ENCODE measurements around the gene ACTR3C. TPM values are rescaled to one million over a fixed set of nuclear protein-coding genes. Genes with fewer than 3 reads are reported as not detected.

The ACTR3C gene
- polyA plus RNA-seq, 3 donors, result 2.0 to 8.4 (median 3.5) TPM

DNA sequence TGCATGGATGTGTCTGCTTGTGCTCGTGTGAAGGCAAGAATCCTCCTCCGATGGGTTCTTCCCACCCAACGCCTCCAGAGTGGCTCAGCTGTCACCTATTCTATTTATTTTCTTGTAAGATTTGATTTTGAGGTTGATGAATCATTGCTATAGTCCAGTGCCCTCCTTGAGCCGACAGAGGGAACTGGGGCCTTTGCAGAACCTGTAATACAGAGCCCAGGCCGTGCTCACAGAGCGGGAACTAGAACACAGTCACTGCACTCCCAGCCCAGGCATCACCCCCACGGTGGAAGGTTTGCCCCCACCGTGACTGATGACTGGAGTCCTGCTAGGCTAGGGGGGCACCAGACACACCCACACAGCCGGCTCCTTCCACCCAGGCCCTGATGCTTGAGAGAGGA is 16.1 kb upstream of the ACTR3C start:
- no peak overlapping the region for H3K27ac ChIP-seq (ENCODE audit: low read depth, low read length)
- 36 to 49% (median 49%) methylated on average over 9 of the region's 9 CpGs for WGBS, 3 donors

DNA sequence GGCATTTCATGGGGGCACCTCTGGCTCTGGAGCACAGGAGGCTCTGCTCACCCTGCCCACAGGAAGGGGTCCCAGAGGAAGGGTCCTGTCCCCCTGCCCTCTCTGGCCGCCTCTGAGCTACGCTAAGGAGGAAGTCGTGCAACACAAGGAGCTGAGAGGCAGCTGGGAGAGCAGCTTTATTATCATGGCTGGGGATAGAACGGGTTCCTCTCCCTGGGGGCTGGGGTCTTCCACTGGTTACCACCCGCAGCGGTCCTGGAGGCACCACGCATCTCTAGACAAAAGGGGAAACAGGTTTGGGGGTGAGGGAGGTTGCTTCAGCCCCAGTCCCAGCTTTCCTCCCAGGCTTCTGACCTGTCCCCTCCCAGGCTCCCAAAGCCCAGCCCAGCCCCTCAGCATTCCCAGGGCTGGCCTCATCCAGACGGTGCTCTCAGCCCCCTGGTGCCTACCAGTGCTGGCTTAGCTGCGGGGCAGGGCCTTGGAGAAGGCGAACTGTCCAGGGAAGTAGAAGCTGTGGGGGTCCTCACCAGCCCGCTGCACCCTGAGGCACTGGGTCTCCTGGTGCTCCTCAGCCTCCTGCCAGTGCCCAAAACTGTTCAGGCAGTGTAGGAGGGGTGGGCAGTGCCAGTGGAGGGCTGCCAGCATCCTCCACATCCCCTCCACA is 15.0 kb upstream of the ACTR3C start:
- no peak overlapping the region for H3K27ac ChIP-seq (ENCODE audit: low read depth, low read length)
- WGBS, 3 donors, result 68 to 76% (median 75%) methylated on average over 10 to 11 of the region's 11 CpGs

DNA sequence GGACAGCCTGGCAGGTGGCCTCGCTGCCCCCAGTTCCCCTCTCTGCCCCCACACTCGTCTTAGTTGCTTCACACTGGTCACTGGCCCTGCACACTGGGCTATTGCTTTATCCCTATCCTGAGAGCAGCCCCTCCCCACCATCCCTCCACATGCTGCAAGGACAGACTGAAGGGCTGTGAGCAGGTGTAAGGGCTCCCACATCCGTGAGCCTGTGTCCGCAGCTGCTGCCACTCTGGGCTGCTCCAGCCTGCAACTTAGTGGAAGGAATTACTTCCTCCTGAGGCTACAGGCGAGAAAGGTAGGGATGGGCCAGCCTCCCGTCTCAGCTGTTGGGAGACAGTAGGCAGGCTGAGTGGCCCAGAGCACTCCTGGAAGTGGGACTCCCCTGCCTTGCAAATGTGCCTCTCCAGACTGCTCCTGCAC is 14.3 kb upstream of the ACTR3C start:
- no peak overlapping the region for H3K27ac ChIP-seq (ENCODE audit: low read depth, low read length)
- WGBS, 3 donors, result 50 to 84% (median 81%) methylated on average over 6 of the region's 6 CpGs

DNA sequence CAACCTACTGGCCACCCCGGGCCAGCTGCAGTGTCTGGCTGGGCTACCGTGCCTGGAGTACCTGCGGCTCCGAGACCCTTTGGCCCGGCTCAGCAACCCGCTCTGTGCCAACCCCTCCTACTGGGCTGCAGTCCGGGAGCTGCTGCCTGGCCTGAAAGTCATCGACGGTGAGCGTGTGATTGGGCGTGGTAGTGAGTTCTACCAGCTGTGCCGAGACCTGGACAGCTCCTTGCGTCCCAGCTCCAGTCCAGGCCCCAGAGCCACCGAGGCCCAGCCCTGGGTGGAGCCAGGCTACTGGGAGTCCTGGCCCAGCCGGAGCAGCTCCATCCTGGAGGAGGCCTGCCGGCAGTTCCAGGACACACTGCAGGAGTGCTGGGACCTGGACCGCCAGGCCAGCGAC is 13.8 kb upstream of the ACTR3C start:
- no peak overlapping the region for H3K27ac ChIP-seq (ENCODE audit: low read depth, low read length)
- 44 to 85% (median 85%) methylated on average over 18 of the region's 18 CpGs for WGBS, 3 donors

DNA sequence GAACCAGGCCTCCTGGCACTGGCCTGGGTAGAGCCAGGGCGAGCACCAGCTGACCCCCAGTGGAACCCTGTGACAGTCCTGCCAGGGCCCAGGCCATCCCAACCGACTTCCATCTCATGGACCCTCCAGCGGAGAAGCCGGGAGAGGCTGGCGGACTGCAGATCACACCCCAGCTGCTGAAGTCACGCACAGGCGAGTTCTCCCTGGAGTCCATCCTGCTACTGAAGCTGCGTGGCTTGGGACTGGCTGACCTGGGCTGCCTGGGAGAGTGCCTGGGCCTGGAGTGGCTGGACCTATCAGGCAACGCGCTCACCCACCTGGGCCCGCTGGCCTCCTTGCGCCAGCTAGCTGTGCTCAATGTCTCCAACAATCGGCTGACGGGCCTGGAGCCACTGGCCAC is 13.4 kb upstream of the ACTR3C start:
- 52 to 97% (median 95%) methylated on average over 14 of the region's 14 CpGs for WGBS, 3 donors
- no peak overlapping the region for H3K27ac ChIP-seq (ENCODE audit: low read depth, low read length)

DNA sequence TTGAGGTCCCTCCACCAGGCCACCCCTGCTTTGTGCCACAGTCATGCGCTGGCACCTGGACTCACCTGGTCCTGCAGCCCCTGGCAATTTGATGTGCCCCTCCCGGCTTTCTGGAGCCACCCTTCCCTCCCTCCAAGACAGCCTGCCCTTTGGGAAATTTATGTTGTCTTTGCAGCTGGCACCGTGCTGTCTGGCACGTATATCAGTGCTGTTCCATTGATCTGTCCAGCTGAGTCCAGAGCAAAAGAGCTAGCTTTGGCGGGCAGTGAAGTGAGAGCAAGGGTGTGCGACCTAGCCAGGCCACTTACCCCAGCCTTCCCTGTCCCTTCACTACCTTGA is 12.4 kb upstream of the ACTR3C start:
- H3K27ac ChIP-seq (ENCODE audit: low read depth, low read length), result no peak overlapping the region
- WGBS, 3 donors, result 19 to 71% (median 67%) methylated on average over 6 of the region's 6 CpGs

DNA sequence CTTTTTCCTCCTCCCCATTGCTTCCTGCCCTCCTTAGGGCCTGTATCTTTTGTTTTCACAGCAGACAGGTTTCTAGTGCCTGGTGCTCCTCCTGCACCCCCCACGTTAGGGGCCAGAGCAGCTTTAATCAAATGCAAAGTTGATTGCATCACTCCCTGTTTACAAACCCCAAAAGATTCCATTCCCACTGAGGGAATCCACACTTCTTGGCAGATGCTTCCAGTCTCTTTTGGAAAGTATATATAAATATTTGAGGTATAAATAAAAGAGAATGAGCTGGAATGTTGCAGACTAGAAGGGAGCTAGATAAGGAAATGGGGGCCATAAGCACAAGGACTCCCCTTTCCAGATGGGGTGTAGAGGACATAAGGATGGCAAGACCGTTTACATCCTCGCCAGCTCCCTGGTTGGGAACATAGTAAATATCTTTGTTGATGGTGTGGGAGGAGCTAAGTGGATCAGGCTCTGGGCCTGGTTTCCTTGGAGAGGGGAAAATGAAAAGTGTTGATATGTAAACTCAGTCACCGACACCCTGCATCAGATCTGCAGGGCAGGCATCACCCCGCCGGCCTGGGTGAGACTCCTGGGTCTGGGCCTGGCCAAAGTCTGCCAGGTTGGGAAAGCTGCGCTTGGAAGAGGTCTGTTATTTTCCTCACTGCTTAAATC is 11.9 kb upstream of the ACTR3C start:
- whole genome bisulfite sequencing, 3 donors, result 36 to 61% (median 61%) methylated on average over 7 of the region's 7 CpGs
- H3K27ac ChIP-seq (ENCODE audit: low read depth, low read length), result no peak overlapping the region

DNA sequence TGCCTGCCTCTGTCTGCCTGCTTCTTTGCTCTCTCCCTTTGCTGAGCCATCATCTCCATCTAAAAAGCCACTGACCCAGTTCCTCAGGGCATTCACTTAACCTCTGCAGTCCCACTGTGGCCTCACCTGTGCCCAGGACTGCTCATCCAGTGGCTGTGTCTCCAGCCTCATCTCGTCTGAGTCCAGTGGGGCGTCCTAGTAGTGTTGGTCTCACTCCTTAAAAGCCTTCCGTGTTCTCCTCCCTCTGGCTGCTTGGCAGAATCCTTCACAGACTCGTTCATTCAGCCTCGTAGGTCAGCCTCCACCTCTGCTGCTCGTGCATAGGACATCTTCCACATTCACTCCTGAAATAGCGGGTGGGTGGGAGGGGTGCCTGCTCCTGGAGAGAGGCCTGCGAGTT is 10.8 kb upstream of the ACTR3C start:
- 92 to 96% (median 92%) methylated on average over 8 of the region's 8 CpGs for WGBS, 3 donors
- H3K27ac ChIP-seq (ENCODE audit: low read depth, low read length), result no peak overlapping the region

DNA sequence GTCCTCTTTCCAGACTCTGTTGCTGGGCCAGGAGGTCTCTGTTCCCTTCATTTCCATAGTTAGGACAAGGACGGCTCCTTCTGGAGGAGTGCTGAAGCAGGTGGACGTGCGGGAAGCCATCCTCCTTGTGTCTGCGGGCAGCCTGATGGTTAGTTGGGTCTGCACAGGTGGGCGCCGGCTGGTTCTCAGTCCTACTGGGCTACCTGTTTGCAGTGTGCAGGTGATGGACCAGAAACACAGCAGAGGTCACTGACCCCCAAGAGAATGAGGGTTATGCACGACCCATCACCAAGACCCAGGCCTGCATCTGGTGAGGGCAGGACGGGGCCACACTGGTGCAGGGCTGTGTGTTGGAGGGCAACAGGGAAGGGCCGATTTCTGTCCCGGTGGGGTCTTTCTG is 10.3 kb upstream of the ACTR3C start:
- 86 to 94% (median 94%) methylated on average over 10 of the region's 10 CpGs for WGBS, 3 donors
- H3K27ac ChIP-seq (ENCODE audit: low read depth, low read length), result no peak overlapping the region

DNA sequence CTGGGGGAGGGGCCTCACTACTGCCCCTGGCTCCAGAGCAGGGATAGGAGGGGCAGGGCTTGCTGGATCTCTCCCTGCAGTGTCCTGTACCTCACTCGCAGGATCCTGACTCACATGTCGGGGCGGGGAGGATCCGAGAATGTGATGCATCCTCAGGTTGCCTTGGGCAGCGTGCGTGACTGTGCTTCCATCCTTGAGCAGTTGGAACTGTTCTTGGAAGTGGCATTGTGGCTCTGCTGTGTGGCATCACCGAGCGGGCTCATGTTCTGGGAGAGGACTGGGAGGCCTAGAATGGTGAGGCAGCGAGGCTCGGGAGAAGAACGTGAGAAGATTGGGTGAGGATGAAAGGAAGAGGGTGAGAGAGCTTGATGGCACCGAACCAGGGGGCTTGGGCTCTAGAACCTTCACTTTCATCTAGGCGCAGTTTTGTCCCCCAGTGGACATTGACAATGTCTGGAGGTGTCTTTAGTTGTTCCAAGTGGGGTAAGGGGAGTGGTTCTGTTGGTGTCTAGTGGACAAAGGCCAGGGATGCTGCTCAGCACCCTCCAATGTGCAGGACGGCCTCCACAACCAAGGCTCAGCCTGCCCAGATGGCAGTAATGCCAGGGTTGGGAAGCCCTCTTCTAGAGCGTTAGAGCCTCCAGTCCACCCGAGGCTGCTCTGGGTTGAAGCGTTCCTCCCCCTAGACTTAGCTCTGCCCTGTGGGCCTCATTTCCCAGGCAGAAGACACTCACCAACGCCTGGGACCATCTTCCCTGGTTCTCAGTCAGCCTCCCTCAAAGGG is 9.7 kb upstream of the ACTR3C start:
- WGBS, 3 donors, result 97% methylated on average over 18 of the region's 18 CpGs
- H3K27ac ChIP-seq (ENCODE audit: low read depth, low read length), result no peak overlapping the region

DNA sequence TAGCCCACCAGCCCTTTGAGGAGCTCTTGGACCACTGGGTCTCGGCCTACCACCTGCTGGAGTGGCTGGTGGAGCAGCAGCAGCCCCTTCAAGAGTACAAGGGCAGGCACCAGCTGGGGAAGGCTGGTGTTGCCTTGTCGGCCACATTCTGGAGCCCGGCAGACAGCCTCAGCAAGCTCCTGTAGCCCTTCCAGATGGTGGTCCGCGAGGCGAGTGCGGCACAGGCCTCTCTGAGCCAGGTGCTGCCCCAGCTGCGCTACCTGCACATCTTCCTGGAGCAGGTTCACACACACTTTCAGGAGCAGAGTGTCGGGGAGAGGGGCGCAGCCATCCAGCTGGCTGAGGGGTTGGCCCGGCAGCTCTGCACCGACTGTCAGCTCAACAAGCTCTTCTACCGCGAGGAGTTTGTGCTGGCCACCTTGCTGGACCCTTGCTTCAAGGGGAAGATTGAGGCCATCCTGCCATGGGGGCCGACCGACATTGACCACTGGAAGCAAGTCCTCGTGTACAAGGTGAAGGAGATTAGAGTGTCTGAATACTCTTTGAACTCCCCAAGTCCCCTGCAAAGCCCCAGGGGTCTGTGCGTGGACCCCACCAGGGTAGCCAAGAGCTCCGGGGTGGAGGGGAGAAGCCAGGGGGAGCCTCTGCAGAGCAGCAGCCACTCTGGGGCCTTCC is 7.0 kb upstream of the ACTR3C start:
- H3K27ac ChIP-seq (ENCODE audit: low read depth, low read length), result no peak overlapping the region
- 95 to 97% (median 96%) methylated on average over 19 of the region's 19 CpGs for WGBS, 3 donors

DNA sequence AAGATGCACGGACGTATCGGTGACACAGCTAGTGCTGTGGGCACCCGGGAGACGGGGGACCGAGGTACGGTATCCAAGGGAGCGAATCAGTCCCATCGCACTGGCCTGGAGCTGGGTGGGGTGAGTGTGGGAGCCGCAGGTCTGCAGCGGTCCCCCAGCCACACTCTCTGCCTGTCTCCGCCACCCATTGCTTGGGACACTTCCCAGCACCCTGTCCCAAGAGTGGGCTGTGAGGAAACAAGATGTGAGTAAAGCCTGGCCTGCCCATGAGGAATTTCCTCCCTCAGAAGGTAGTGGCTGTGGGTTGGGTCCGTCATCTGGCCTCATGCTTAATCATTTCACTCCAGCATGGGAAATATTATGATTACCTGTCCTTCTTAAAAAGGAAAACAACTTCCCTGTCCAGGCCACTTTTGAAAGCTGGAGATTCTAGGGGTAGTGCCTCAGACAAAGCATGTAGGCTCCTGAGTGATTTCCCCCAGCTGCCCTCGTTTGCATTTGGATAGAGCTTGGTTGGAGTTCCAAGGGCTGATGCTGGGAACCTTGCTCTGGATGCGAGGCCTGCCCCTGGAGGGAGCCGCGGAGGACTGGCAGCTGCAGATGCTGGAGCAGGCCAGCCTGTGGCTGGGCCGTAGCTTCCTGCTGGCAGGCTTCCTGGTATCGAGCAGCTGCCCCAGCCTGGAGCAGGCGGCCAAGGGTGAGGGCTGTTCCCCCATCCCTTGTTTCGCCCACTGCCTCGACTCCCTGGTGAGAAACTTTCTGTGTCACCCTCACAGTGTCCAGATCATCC is 6.2 kb upstream of the ACTR3C start:
- 75 to 86% (median 75%) methylated on average over 22 of the region's 22 CpGs for WGBS, 3 donors
- no peak overlapping the region for H3K27ac ChIP-seq (ENCODE audit: low read depth, low read length)

DNA sequence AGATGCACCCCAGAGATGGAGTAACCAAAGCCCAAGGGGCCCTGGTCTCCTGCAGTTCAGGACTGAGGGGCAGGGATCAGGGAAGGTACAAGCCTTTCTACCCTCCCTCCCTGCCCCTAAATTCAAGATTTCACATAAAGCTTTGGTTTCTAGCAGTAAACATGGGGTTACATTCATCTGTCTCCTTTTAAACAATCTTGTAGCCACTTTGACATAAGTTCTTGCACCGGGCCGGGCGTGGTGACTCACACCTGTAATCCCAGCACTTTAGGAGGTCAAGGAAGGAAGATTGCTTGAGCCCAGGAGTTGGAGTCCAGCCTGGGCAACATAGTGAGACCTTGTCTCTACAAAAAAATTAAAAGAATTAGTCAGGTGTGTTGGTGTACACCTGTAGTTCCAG is 4.0 kb upstream of the ACTR3C start:
- WGBS, 3 donors, result 93 to 99% (median 96%) methylated on average over 3 of the region's 3 CpGs
- no peak overlapping the region for H3K27ac ChIP-seq (ENCODE audit: low read depth, low read length)

DNA sequence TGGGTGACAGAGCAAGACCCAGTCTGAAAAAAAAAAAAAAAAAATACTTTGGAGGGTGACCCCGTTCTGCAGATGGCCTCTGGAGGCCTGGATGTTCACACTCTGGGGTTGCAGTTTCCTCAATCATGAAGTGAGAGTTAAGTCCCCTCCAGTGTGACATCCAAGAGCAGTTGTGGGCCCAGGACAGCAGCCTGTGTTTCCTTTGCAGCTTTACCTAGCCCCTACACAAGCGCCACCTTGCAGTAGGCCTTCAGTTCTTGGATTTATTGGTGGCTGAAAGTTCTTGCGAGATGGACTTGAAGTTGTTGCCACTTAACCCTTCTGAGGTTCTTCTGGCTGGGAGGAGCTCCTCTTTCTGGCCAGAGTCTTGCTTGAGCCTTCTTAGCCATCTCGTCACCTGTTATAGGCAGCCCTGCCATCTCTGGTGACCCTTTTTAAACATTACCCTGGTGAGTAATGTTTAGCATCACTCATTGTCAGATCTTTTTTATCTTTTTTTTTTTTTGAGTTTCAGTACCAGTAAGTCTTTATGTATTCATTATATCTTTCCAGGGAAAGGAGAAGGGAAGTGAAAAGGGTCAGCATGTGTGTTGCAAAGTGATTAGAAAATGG is 3.4 kb upstream of the ACTR3C start:
- 80 to 96% (median 91%) methylated on average over 4 of the region's 4 CpGs for WGBS, 3 donors
- no peak overlapping the region for H3K27ac ChIP-seq (ENCODE audit: low read depth, low read length)

DNA sequence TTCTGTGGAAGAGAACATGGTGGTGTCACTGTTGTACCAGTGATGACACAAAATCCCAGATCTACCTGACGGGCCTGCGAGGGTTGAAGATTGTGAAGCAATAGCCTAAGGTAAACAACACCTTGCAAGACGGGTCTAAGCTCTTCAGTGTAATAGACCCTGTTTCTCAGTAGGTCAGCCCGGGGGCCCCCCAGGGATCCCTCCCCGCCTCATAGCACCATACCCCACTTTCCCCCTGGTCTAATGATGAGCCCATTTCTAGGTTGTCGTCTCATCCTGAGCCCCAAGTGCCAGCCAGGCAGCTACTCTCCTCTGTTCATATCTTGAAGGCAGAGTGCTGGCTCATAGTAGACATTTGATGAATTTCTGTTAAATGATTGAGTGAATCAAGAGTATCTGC is 2.6 kb upstream of the ACTR3C start:
- 85 to 89% (median 86%) methylated on average over 6 of the region's 6 CpGs for WGBS, 3 donors
- H3K27ac ChIP-seq (ENCODE audit: low read depth, low read length), result no peak overlapping the region

DNA sequence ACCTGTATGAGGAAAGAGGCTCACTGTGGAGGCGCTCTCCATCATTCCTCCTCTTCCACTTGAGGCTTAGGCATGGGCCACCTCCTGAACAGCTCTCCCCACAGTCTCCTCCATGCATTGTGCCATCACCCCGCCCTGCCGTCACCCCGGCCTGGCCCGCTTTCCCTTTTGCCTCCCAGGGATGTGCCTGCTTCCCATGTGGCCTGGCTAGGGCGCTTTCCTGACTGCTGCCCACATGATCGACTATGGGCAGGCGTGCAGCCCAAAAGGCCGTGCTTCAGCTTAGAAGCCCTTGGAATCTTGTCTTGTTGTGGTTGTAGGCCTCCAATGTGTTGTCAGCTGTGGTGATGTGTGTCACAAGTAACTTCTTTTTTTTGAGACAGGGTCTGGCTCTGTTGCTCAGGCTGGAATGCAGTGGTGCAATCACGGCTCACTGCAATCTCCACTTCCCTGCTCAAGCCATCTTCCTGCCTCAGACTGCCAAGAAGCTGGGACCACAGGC is 1.8 kb upstream of the ACTR3C start:
- H3K27ac ChIP-seq (ENCODE audit: low read depth, low read length), result no peak overlapping the region
- WGBS, 3 donors, result 55 to 94% (median 58%) methylated on average over 10 of the region's 10 CpGs

DNA sequence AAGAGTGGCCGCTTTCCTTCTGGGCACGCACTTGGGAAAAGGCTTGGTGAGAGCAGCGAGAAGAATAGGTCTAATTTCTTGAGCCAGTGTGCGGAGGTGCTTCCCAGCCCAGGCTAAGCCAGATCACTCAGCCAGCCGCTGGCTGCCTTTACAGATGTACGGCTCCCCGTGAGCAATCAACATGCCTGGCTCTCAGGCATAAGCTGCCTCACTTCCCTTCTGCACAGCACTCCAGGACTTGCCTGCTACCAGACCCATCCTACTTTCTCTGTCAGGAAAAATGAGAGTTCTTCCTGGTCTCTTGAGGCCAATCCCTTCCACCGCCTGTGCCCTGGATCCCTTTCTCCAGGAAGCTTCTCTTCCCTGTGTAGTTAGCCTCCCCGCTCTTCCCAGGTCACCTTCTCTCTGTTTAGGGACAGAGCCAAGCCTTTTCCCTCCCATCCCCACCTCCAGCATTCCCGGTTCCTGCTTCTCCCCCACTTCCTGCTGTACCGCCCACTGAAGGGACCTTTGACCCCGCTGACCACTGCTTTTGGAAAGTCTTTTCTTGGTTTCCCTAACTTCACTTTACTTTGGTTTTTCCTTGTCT is 1.1 kb upstream of the ACTR3C start:
- WGBS, 3 donors, result 33 to 60% (median 56%) methylated on average over 12 of the region's 12 CpGs
- H3K27ac ChIP-seq (ENCODE audit: low read depth, low read length), result no peak overlapping the region
